Measurements from ENCODE around the gene ZBTB6.
A peak's percentile ranks its signal among the peaks of the same experiment; 100 is the strongest.

Gene ZBTB6, protein sequence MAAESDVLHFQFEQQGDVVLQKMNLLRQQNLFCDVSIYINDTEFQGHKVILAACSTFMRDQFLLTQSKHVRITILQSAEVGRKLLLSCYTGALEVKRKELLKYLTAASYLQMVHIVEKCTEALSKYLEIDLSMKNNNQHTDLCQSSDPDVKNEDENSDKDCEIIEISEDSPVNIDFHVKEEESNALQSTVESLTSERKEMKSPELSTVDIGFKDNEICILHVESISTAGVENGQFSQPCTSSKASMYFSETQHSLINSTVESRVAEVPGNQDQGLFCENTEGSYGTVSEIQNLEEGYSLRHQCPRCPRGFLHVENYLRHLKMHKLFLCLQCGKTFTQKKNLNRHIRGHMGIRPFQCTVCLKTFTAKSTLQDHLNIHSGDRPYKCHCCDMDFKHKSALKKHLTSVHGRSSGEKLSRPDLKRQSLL

DNA sequence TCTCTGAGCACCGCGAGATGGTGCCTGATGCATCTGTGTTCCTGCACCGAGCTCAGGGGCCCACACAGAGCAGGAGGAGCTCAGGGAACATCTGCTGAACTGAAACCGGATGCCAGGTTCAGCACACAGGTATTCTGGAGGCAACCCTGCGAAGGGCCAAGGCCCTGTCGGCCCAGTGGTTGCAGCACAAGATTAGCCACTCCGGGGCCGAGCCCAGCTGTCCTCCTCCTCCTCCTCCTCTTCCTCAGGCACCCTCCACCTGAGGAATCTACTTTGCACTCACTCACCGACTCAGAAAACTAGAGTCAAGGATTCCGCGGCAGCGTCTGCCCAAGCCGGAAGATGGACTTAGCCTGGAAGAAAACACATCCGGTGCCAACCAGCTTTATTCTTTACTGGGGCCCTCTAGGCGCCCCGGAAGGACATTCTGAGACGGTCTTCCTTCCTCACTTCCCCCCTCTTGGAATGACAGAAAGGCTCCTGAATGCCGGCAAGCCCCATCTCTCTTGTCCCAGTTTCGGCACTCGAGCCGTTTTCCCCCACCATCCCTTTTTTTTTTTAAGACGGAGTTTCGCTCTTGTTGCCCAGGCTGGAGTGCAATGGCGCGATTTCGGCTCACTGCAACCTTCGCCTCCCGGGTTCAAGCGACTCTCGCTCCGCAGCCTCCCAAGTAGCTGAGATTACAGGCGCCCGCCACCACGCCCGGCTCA is at the start of gene ZBTB6:
TSS of gene ZBTB6 (minus strand) at position 360 of the 710 bp plus-strand sequence. CDS start 1,251 bp downstream, outside the sequence.
- DNase-seq (ENCODE audit: low spot score), result peak; percentile 88

DNA sequence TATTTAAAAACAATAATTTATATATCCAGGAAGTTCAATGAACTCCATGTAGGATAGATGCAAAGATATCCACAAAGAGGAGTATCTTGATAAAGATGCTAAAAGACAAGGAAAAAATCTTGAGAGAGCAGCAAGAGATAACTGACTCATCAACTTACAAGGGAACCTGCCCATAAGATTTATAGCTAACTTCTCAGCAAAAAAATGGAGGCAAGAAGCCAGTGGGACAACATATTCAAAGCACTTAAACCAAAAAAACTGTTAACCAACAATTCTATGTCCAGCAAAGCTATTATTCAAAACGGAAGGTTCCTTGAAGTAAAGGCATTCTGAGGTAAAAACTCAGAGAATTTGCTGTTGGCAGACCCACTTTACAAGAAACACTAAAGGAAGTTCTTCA is 48.0 kb upstream of the ZBTB6 start:
- DNase-seq (ENCODE audit: low spot score), result no peak

DNA sequence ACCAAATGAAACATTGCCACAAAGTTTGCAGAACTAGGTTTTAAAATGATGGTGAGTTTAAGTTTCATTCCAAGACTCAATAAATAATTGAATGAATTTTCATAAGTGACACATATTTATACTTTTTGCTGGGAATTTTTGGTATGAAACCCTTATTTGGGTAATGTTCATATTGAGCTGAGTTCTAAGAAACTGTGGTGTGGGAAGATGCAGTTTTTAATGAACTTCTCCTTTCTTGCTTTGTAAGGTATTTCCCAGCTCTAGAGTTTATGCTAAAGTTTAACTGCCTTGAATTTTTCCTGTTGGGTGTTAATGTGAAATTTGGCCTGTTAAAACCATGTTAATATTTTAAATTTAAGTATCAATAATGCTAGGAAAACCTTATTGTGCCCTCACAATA is 42.8 kb upstream of the ZBTB6 start:
- DNase-seq (ENCODE audit: low spot score), result no peak

DNA sequence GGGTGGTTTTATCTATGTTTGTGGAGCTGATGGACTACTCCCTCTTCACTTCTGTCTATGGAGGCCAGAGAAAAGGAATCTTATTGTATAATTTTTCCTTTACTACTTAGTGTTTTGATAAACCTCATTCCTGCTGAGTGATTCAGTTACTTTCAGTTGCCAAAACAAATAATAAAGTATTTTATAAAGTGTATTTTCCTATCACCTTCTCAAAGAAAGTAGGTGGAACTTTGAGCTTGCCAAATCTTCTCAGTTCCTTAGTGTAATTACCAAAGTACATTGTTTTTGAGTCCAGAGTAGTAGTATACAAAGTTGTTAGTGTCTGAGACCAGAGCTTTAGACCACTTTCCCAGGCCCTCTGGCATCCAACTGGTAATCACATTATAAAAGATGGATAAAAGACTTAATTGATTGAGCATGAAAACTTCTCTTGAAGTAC is 41.1 kb upstream of the ZBTB6 start:
- peak; percentile 24 for DNase-seq (ENCODE audit: low spot score)

DNA sequence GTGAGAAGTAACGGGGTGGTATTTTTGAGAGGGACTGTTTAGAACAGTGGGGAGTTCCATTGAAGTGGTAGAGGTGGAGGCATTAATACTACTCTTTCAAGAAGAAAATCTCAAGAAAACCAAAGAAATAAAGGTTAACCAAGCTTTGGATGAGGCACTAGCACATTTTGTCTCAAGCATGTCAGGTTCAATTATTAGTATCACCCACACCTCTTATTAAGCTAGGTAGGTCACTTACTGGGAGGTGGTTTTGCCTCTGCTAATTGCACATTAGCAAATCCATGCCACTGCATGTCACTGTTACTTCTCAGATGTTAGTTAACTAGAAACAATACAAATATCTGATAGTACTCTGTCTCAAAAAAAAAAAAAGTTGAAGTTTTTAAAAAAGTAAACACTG is 37.9 kb upstream of the ZBTB6 start:
- DNase-seq (ENCODE audit: low spot score), result no peak

DNA sequence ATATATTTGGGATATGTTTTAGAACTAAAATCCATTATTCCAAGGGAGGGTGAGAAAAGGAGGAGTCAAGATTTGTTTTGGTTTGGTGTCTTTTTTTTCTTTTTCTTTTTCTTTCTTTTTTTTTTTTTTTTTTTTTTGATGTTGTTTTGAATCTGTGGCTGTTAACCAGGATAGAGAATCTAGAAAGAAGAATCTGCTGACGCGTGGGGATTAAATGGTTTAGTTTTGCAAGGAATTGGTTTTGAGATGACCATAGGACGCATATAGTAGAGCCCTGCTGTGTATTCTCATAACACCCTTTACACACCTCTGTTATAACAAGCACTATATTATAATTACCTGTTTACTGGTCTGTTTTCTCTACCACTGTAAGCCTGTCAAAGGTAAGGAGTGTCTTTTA is 37.1 kb upstream of the ZBTB6 start:
- DNase-seq (ENCODE audit: low spot score), result no peak

DNA sequence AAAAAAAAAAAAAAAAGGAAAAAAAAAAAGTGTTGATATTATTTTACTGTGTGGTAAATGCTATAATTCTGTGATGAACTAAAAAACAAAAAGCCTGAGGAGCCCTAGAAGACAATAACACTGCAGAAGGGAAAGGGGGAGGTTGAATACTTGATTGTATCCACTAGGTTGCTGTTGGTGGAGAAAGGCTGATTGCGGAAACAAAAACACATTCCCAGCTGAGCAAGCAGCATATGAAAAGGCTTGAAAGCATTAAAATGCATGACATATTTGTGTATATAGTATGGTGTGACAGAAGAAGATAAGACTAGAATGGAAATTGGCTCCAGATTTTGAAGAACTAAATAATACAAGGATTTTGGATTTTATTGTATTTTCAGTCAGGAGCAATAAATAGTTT is 36.6 kb upstream of the ZBTB6 start:
- DNase-seq (ENCODE audit: low spot score), result no peak

DNA sequence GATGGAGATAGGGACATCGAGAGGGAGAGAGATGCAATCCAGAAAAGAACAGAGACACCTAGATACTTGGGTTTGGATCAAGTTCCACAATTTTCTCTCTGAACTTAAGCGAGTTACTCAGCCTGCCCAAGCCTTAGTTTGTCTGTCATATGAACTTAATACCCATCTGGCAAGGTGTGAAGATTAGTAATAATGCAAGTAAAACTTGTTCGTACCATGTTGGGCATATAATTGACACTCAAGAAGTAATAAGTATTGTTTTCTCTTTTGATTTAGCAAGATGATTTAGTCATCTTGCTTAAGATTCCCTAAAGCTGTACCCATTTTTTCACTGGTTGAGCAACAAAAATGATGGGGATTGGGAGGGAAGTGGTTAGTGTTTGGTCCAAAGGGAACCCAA is 35.2 kb upstream of the ZBTB6 start:
- no peak for DNase-seq (ENCODE audit: low spot score)

DNA sequence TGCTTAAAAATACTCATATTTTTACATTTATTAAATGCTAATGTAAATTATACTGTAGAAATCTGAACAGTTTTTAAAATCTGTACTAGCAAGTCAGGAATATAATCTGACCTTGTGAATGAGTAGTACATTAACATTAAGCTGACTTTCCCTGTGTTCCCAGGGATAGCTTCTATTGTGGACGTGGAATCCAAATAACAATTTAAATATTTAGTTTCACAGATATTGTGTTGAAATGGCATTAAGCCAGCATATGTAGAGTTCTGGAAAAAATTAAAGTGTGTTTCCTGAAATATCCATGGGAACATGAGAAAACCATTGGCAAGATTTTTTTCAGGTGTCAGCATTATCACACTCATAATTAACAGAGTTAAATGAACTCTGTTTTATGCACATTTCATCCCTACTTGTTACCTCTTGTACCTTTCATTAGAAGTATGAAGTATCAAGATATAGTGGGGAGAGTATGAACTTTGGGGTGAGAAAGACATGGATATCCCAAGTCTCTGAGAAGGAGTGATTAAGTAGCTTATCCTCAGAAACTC is 33.4 kb upstream of the ZBTB6 start:
- DNase-seq (ENCODE audit: low spot score), result no peak

DNA sequence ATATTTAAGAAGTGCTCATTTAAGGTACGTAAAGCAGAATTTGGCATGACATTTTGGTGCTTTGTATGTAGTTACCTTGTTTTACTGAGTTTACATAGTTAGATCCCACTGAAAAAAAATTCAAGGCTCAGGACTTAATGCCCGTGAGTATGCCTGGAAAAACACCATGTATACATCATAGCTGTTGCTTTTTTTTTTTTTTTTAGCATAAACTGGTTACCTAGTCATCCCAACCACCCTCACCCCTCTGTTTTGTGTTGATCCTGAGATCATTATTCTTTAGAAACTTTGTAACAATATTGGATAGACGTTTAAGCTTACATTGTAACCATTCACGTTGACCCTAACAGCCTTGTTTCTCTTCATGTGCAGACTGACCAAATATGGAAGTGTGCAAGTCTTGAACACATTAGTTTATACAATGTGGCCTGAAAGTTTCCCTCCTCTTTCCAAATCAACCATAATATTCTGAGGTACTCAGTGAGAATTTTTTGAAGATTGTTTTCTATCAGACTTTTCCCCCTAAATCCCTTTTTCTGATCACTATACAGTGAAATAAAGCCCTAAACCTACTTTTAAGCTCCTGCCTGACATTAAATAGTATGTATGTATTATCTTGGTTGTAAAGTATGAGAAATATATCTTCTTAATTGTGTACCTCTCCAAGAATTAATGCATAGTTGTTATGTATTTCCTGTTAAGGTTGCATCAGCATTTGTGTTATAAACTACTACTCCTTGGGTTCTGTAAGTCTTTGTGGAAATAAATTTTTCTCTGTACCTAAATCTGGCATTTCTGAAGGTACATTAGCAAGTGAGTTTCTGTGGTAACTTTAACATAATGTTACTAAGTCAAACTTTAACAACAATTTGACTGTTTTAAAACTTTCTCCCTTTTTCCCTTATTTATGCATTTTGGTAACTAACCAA is 32.1 kb upstream of the ZBTB6 start:
- DNase-seq (ENCODE audit: low spot score), result no peak

DNA sequence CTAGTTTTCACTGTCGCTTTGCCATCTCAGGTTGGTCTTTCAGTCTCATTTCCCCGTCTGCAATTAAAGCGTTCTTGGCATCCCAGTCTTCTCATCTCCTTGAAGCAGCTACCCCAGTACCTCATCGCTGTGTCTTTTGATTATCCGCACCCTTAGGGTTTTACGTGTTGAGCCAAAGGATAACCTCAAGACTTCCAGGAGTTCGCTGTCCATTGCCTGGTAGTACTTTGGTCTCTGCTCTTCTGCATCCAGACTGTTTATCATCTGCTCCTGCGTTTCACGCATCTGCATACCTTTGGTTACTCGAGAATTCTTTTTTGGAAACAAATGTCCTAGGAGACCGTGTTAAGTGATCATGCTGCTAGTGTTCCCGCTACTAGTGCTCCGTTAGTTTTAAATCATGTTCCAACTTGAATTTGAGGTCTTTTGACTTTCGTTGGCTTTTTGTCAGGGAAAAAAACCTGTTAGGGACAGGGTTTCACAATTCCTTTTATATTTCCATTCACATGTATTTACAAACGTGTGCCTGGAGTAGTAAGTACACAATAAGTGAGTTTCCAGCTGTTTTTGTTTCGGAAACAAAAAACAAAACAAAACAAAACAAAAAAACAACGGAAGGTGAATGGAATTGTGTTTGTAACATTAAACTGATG is 28.6 kb upstream of the ZBTB6 start:
- DNase-seq (ENCODE audit: low spot score), result peak; percentile 45

DNA sequence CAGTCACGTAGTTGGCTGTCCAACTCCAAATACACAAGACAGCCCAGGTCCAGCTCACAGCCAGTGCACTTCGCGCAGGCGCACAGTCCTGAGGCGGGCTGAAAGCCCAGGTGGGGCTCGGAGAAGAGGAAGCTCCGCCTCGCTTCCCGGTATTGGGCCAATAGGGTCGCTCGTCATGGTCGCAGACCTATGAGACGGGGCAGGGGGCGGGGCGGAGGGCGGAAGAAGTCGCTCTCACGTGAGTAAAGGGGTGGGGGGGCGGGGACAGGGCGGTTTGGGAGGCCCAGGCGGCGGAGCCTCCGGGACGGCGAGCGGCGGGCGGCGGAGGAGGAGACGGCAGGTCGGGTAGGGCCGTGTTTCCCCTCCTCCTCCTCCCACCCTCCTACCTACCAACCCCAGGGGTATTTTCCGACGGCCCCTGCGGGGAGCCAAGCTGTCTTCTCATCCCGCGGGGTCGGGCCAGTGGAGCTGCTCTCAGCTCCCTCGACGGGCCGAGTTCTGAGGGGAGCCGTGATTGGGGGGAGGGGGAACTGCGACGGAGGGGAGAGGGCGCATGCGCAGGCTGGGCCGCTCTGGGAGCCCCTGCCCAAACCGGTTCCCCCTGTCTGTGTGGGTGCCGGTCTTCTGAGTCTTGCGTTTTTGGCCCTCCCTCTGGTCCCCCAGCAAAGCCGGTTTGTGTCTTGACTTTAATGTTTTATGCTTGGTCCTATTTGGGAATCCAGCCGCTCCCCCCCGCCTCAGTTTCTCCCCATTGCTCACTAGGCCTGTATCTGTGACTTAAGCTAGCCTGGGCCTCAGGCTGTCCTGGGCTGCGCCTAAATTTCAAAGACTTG is 27.8 kb upstream of the ZBTB6 start, which contains the start of gene RABGAP1:
TSS of gene RABGAP1 (plus strand) at position 272 of the 833 bp plus-strand sequence. CDS start 16,040 bp downstream, outside the sequence.
- DNase-seq (ENCODE audit: low spot score), result peak; percentile 98

DNA sequence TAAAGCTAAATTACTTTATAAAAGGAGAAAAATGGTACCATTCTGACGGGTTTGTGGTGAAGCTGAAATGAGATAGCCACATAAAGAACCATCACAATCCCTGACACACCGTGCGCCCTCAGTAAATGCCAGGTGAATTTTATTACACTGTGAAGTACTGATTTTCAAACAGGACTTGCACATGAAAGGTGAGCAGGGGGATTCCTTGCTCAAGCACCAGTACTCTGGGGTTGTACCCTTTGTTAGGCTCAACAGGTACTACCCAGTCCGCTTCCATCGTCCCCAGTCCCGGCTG is 27.3 kb upstream of the ZBTB6 start:
- DNase-seq (ENCODE audit: low spot score), result no peak

DNA sequence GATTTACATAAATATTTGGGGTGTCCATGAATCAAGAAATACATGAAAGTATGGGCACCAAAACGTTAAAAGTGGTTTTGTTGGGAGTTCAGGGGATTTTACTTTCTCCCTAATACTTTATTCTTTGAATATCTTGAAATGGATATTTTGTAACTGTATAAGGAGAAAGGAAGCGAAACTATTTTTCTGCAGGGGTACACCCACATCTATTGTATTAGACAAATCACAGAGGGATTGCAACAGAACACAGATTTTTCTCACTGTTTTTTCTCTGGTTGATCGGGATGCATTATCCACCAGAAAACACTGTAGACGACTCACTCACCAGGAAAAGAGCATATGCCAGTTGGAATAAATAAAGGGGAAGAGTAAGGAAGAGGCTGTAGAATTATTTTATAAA is 26.5 kb upstream of the ZBTB6 start:
- DNase-seq (ENCODE audit: low spot score), result no peak

DNA sequence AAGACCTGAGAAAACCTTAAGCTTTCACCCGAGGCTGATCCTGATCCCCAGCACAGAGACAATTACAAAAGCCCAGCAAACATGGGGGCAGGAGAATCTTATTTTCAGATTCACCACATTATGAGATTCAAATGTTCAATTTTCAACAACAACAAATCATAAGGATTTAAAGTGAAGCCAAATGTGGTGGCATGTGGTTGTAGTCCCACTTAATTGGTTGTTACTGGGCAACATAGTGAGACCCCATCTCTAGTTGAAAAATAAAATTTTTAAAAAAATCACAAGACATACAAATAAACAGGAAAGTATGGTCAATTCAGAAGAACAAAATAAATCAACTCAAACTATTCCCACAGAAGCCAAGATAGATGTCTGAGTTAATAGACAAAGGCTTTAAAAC is 23.8 kb upstream of the ZBTB6 start:
- no peak for DNase-seq (ENCODE audit: low spot score)

DNA sequence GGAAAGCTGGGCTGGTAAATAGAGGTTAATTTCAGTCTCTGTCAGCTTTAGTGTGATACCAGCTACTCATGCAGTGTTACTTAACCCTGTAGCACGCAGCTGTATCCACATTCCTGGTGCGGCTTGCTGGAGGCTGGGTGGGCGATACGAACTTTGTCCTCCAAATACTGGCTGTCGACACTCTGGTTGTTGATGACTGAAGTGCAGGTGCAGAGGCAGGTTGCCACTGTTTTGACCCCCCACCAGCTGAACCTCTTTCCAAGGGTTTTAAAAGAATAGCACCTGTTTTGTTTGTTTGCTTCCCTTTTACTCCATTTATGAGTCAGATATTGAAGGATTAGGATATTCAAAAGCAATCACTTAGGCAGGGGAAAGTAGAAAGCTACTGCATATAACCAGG is 23.3 kb upstream of the ZBTB6 start:
- DNase-seq (ENCODE audit: low spot score), result no peak

DNA sequence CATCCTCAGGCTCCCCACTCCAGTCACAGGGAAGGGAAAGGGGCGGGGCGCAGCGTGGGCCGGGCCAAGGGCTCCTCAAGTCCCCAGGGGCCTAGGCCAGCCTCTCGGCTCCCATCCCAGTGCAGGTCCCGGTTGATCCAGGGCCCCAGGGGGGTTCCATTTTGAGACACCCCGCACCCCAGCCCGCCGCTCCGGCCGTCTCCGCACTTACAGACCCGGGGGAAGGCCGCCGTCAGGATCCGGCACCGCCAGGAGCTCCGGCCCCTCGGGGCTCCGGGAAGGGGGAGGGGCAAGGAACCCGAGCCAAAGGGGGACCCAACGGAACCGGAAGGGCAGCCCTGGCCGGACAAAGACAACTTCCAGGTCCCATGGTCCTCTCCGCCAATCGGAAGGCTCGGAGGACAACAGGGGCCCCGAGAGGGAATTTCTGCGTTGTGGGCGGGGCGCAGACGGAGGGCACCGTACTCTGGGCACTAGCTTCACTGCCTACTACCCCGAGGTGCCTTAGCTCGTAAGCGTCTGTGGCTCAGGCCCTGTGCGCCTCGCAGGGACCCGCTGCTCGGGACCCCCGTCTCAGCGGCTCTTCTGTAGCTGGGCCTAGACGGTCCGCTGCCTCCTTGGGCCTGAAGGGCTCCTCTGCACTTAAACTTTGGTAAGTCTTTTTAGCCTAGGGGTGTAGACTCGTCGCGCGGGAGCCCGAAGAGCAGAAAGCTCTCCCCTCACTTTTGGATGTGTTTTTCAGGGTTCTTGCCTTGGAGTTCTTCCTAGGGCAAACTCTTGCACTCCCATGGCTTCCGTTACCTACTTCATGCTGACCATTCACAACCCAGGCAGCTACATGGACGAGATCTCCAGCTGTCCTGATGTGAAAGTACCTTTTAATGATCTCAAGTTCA is 18.4 kb upstream of the ZBTB6 start, which contains the start of gene ZBTB26:
TSS of gene ZBTB26 (minus strand) at position 287 of the 896 bp plus-strand sequence. CDS start 11,578 bp downstream, outside the sequence.
- peak; percentile 98 for DNase-seq (ENCODE audit: low spot score)

DNA sequence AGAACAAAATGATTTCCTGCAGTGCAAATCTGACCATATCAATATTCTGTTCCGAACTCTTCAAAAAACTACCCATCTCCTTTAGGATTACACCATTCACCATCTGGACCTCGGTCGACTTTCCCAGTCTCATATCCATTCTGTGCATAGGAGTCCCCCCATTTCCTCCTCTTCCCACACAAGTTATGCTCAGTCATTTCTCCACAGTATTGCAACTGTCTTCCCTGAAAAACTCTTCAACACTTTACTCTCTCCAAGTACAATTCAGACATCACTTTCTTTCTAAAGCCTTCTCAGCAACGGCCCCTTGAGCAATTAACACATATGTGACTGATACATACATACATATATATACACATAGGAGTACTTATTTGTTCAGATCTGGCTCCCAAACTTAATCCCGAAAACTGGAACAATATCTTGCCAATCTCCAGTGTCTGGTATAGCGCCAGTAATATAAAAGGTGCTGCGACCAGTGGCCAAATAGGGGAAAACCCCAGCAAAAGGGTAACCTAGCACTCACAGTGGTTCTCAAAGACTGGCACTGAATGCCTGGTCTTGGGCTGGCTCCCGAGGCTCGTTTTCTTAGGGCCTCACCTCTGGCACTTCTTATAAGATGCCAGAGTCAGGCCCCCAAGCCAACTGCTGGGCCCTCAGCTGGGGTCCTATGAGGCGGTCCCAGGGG is 17.6 kb upstream of the ZBTB6 start:
- DNase-seq (ENCODE audit: low spot score), result no peak

Data from GM03348 (cell line).